Breast epithelium (tissue), 4 donors: ENCODE results near the gene EXOSC7. TPM values are rescaled to one million over a fixed set of nuclear protein-coding genes. Genes with fewer than 3 reads are reported as not detected.

Experiments used
- DNase-seq, 2 donors: peaks; one replicate each; pipeline ENCODE4 v3.0.0-alpha.2; 2019; ENCODE audit warnings: low spot score in 2 of 2
- H3K27ac ChIP-seq, 2 donors: fragments of 200-600 bp; sonication (generic) in 1 of 2; one replicate each; pipeline ENCODE4 v1.5.1; 2016 to 2019; ENCODE audit warnings: mild to moderate bottlenecking in 1 of 2
- H3K27me3 ChIP-seq, 2 donors: fragments of 200-600 bp; sonication (generic) in 1 of 2; one replicate each; pipeline versions ENCODE4 v1.5.1 to v1.6.0; 2017 to 2019; ENCODE audit warnings: control low read depth in 1 of 2, mild to moderate bottlenecking in 1 of 2
- H3K36me3 ChIP-seq: fragments of 200-600 bp; one replicate; pipeline ENCODE4 v1.5.1; 2019
- H3K4me1 ChIP-seq, 2 donors: fragments of 200-600 bp; sonication (generic); one replicate each; pipeline ENCODE4 v1.5.1; 2016 to 2019; ENCODE audit warnings: control low read depth in 1 of 2
- H3K4me3 ChIP-seq, 3 donors: fragments of 200-600 bp; sonication (generic); 1 replicate in 2 of 3; 2 replicates in 1 of 3; pipeline ENCODE4 v1.5.1; 2016 to 2019; ENCODE audit warnings: mild to moderate bottlenecking in 3 of 3, moderate library complexity in 2 of 3
- H3K9me3 ChIP-seq, 2 donors: fragments of 200-600 bp; sonication (generic) in 1 of 2; one replicate each; pipeline ENCODE4 v1.5.1; 2016 to 2019; ENCODE audit warnings: control low read depth in 1 of 2
- CTCF ChIP-seq, 3 donors: fragments of 450-650 bp; IDR thresholded peaks; one replicate each; pipeline ENCODE4 v1.5.1; 2016 to 2017; ENCODE audit warnings: antibody characterized with exemption in 3 of 3, mild to moderate bottlenecking in 3 of 3, moderate library complexity in 3 of 3
- POLR2A ChIP-seq: fragments of 450-650 bp; IDR thresholded peaks from one replicate; pipeline ENCODE4 v1.6.1; 2016; ENCODE audit warnings: antibody characterized with exemption, mild to moderate bottlenecking, moderate library complexity
- POLR2AphosphoS5 ChIP-seq, 3 donors: sonication (generic); formaldehyde crosslinking; IDR thresholded peaks; one replicate each; pipeline ENCODE4 v1.6.1; 2017; ENCODE audit warnings: antibody characterized with exemption in 3 of 3
- intact Hi-C: fragments of 100-400 bp; cut with DNase I; formaldehyde crosslinking; loops from one replicate; pipeline ENCODE4 v1.15.1; 2023; ENCODE audit warnings: low total_unique reads
- total RNA-seq, 3 donors: library from RNA; depleted of rRNA; stranded (reverse); fragments of >200 nt; gene quantifications; one replicate each; pipeline ENCODE4 v1.1.0, GENCODE V29; 2016

Gene EXOSC7
- total RNA-seq, 3 donors from 2014 or later, result 39.0 to 54.9 (median 43.0) TPM

DNA sequence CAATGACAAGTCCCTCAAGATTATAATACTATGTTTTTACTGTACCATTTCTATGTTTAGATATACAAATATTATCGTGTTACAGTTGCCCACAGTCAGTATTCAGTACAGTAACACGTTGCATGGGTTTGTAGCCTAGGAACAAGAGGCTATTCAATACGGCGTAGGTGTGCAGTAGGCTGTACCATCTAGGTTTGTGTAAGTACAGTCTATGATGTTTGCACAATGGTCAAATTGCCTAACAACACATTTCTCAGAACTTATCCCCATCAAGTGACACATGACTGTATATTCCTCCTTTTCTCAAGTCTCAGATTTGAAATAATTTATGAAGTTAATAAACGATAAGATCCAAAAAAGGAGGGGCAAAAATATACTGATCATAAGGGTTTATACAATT, 21.7 kb upstream of the EXOSC7 start:
- H3K36me3 ChIP-seq, result no peaks in the 10 kb centered on the region
- intact Hi-C loops, result no loop called here
- H3K9me3 ChIP-seq, result no peaks in the 10 kb centered on the region
- DNase-seq, result no peak
- no peak overlapping the region for H3K4me3 ChIP-seq
- no peaks in the 10 kb centered on the region for H3K27me3 ChIP-seq
- no peak overlapping the region for H3K27ac ChIP-seq
- no peak for TF ChIP-seq POLR2AphosphoS5 (IDR thresholded peaks at IDR 0.05)
- TF ChIP-seq CTCF (IDR thresholded peaks at IDR 0.05), result no peak
- no peak for TF ChIP-seq POLR2A
- H3K4me1 ChIP-seq, result no peaks in the 10 kb centered on the region

DNA sequence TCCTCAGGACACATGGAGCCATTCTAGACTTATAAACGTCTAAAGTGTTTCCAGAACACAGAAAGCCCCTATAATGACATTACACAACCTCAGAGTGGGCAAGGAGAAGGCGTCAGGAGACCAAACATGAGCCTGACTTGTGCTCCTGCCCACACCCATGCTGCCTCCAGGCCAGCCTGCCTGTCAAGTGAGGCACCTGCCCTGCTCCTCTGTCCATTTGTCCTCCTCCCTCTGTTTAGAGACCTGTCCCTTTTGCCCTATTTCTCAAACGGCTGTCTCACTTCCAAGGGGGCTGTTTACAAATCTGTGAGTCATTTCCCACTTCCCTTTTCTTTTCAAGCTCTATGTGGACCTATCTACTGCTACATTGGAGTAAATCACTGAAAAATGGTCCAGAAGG, 21.1 kb upstream of the EXOSC7 start:
- H3K4me3 ChIP-seq, result no peak overlapping the region
- no peaks in the 10 kb centered on the region for H3K4me1 ChIP-seq
- no peak for DNase-seq
- TF ChIP-seq POLR2A (no peak), POLR2AphosphoS5 (IDR thresholded peaks at IDR 0.05) (no peak), CTCF (IDR thresholded peaks at IDR 0.05) (no peak)
- no peaks in the 10 kb centered on the region for H3K36me3 ChIP-seq
- no peak overlapping the region for H3K27ac ChIP-seq
- intact Hi-C loops, result no loop called here
- H3K9me3 ChIP-seq, result no peaks in the 10 kb centered on the region
- H3K27me3 ChIP-seq, result no peaks in the 10 kb centered on the region

- DNase-seq, result no peak
- intact Hi-C loops, result no loop called here
- Histone ChIP-seq H3K27me3 (no peaks in the 10 kb centered on the region), H3K36me3 (no peaks in the 10 kb centered on the region), H3K9me3 (no peaks in the 10 kb centered on the region), H3K4me3 (no peak overlapping the region), H3K4me1 (no peaks in the 10 kb centered on the region), H3K27ac (no peak overlapping the region)
- TF ChIP-seq POLR2A, result no peak
- no peak for TF ChIP-seq CTCF (IDR thresholded peaks at IDR 0.05)
- TF ChIP-seq POLR2AphosphoS5 (IDR thresholded peaks at IDR 0.05), result no peak
Measured at GRCh38 chr3:44955917-44956316, 20.1 kb upstream of the EXOSC7 start.

DNA sequence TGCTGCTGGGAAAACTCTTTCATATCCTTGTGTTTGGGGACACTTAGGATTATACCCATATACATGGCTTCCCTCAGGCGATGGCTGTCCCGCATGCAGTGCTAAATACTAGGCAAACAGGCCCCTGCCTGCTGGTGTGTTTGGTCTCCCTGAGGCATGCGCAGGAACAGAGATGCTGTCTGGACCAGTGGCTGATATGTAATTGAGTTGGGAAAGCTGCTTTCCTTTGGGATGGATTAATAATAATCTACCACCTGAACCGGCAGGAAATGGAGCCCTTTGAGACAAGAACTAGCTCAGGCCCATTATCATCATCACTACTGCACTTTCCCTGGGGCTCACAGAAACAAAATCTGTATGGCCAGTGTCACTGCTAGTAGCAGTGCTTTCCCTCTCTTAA, 18.1 kb upstream of the EXOSC7 start:
- H3K36me3 ChIP-seq, result no peaks in the 10 kb centered on the region
- H3K9me3 ChIP-seq, result no peaks in the 10 kb centered on the region
- H3K4me1 ChIP-seq, result peaks cover 0 to 5% of the 10 kb centered on the region in 2 donors
- intact Hi-C loops, result no loop called here
- no peaks in the 10 kb centered on the region for H3K27me3 ChIP-seq
- H3K27ac ChIP-seq, result no peak overlapping the region
- no peak for DNase-seq
- no peak overlapping the region for H3K4me3 ChIP-seq
- TF ChIP-seq POLR2AphosphoS5 (IDR thresholded peaks at IDR 0.05) (no peak), CTCF (IDR thresholded peaks at IDR 0.05) (no peak), POLR2A (no peak)

- no peak for DNase-seq
- no peaks in the 10 kb centered on the region for H3K36me3 ChIP-seq
- H3K4me3 ChIP-seq, result no peak overlapping the region
- intact Hi-C loops, result no loop called here
- H3K27ac ChIP-seq, result no peak overlapping the region
- no peaks in the 10 kb centered on the region for H3K27me3 ChIP-seq
- peaks cover 0 to 7% of the 10 kb centered on the region in 2 donors for H3K4me1 ChIP-seq
- no peak for TF ChIP-seq CTCF (IDR thresholded peaks at IDR 0.05)
- TF ChIP-seq POLR2A, result no peak
- no peak for TF ChIP-seq POLR2AphosphoS5 (IDR thresholded peaks at IDR 0.05)
- H3K9me3 ChIP-seq, result no peaks in the 10 kb centered on the region
Measured at GRCh38 chr3:44958386-44958785, 17.7 kb upstream of the EXOSC7 start.
